ENCODE results near the gene STAB1. TPM values are rescaled to one million over a fixed set of nuclear protein-coding genes. Genes with fewer than 3 reads are reported as not detected.

STAB1 gene
- total RNA-seq, 1 donor = 0.90 TPM

GRCh38 chr3:52530918-52531826, 36.0 kb downstream of the STAB1 start:
- no peak for TF ChIP-seq CTCF (IDR thresholded peaks at IDR 0.05; ENCODE audit: insufficient read depth, low read length)
- DNase-seq (ENCODE audit: low read depth) = no peak
- no peak overlapping the region for H3K4me3 ChIP-seq (ENCODE audit: low read depth, low read length)

GRCh38 chr3:52531860-52532516, 36.9 kb downstream of the STAB1 start:
- no peak for DNase-seq (ENCODE audit: low read depth)
- no peak for TF ChIP-seq CTCF (IDR thresholded peaks at IDR 0.05; ENCODE audit: insufficient read depth, low read length)
- peak overlapping the region; percentile 74 for H3K4me3 ChIP-seq (ENCODE audit: low read depth, low read length)

- peak; percentile 38 for DNase-seq (ENCODE audit: low read depth)
- no peak for TF ChIP-seq CTCF (IDR thresholded peaks at IDR 0.05; ENCODE audit: insufficient read depth, low read length)
- H3K4me3 ChIP-seq (ENCODE audit: low read depth, low read length) = peak overlapping the region; percentile 74
These were observed 37.3 kb downstream of the STAB1 start for GRCh38 chr3:52532517-52532837.

GRCh38 chr3:52532838-52533622, 37.9 kb downstream of the STAB1 start:
- no peak for TF ChIP-seq CTCF (IDR thresholded peaks at IDR 0.05; ENCODE audit: insufficient read depth, low read length)
- H3K4me3 ChIP-seq (ENCODE audit: low read depth, low read length) = peak overlapping the region; percentile 74
- DNase-seq (ENCODE audit: low read depth) = no peak

- peak within 1 kb of the TSS; percentile 74 for H3K4me3 ChIP-seq (ENCODE audit: low read depth, low read length)
- TF ChIP-seq CTCF (IDR thresholded peaks at IDR 0.05; ENCODE audit: insufficient read depth, low read length) = no peak
- peak; percentile 44 for DNase-seq (ENCODE audit: low read depth)
These were observed 38.6 kb downstream of the STAB1 start, which contains the start of gene NT5DC2 for GRCh38 chr3:52533623-52534280. Gene NT5DC2, minus strand, starts transcription at chr3:52533857. Its CDS starts 120 bp downstream, at chr3:52533737.

All from fibroblast of the aortic adventitia (primary cell).